GM21515 (cell line): Measurements from ENCODE around the gene SH2D3A.
"Not testable (repeated sequence)": the region's sequence is repeated elsewhere in the genome, so short reads cannot be mapped to it uniquely, and the experiment has no call there.

Experiments
- ATAC-seq: cut with Tn5 transposase; IDR thresholded peaks from one replicate; pipeline ENCODE4 v1.9.1; 2021; ENCODE audit not compliant: unreplicated experiment

Gene SH2D3A

GRCh38 chr19:6790194-6791128 is 23.2 kb upstream of the SH2D3A start:
- no peak for ATAC-seq

DNA sequence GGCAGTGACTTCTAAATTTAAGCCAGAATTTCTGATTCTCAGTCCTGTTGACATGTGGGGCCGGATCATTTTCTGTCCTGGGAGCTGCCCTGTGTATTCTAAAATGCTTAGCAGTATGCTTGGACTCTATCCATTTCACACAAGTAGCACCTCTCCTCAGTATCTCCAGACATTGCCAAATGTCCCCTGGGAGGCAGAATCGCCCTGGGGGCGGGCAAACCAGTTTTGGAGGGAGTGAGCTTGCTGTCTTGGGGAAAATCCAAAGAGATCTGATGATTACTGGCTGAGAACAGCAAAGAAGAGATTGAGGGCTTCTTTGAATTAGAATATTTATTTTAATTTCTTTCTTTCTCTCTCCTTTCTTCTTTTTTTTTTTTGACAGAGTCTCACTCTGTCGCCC is 21.7 kb upstream of the SH2D3A start:
- no peak for ATAC-seq

DNA sequence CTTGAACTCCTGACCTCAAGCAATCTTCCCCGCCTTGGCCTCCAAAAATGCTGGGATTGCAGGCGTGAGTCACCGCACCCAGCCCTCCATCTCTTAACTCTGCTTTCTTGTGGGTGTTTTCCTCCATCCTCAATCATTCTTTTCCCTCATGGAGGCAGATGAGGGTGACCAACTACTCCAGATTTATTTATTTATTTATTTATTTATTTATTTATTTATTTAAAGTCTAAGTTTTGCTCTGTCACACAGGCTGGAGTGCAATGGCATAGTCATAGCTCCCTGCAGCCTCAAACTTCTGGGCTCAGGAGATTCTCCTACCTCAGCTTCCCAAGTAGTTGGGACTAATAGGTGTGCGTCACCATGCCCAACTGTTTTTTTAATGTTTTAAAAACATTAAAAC is 20.2 kb upstream of the SH2D3A start:
- no peak for ATAC-seq

- no peak for ATAC-seq
These were observed 12.0 kb upstream of the SH2D3A start for GRCh38 chr19:6779206-6779605.

DNA sequence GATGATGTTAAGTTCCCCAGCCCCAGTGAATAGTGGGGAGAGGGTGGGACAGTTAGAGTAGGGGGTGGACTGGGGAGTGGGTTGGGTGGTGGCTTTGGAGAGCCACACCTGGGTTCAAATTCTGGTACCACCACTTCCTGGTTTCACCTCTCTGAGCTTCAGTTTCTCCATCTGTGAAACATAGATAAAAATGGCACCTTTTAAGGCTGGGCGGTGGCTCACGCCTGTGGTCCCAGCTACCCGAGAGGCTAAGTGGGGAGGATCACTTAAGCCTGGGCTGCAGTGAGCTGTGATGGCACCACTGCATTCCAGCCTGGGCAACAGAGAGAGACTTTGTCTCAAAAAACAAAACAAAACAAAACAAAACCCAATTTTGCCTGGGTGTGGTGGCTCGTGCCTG is 11.2 kb upstream of the SH2D3A start:
- no peak for ATAC-seq

DNA sequence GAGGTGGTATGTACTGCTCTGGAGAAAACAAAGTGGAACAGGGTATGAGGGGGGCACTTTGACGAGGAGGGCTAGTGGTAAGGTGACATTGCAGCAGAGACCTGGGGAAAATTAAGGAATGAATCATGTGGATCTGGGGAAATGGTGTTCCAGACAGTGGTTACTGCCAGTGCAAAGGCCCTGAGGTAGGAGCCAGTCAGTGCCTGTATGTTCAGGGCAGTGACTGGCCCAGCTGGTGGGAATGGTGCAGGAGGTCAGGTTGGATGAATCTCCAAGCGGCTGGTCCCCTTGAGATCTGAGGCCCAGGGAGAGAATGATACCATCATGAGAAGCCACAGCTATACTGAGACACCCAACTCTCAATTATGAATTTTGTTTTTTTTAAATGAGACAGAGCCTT is 10.2 kb upstream of the SH2D3A start:
- no peak for ATAC-seq

- no peak for ATAC-seq
These were observed 9.8 kb upstream of the SH2D3A start for GRCh38 chr19:6776999-6777398.

GRCh38 chr19:6776045-6776444 is 8.8 kb upstream of the SH2D3A start:
- ATAC-seq, result not testable (repeated sequence)

DNA sequence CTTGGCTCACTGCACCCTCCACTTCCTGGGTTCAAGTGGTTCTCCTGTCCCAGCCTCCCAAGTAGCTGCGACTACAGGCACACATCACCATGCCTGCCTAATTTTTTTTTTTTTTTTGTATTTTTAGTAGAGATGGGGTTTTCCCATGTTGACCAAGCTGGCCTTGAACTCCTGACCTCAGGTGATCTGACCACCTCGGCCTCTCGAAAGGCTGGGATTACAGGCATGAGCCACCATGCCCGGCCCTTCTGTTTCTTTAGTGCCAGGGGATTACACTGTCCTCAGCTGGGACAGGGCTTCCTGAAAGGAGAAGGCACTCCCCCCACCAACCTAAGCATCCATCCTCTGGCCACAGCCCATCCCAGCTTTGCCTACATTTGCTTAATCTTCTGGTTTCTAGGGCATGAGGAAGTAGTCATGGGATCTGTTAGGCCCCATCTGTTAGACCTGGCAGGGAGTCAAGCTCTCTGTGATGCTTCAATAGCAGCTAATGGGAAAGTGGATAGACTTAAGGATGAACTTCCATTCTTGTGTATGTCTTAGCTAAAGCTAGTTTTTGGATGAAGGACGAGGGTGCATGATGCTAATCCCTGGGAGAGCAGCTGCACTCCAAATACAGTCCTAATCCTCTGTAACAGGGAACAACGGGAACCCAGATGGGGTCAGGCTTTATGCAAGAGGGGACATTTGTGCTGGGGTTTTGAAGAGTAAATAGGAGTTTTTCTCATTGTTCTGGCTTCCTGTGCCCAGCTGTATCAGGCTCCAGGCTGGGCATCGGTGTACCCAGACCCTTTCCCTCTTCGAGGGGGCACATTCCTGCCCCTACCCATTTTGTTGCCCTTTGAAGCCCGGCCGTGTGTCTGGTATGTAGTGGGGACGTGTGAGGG is 7.8 kb upstream of the SH2D3A start:
- ATAC-seq, result no peak

GRCh38 chr19:6773323-6773931 is 6.2 kb upstream of the SH2D3A start:
- peak; percentile 38 for ATAC-seq

GRCh38 chr19:6772866-6773322 is 5.7 kb upstream of the SH2D3A start:
- ATAC-seq, result no peak

DNA sequence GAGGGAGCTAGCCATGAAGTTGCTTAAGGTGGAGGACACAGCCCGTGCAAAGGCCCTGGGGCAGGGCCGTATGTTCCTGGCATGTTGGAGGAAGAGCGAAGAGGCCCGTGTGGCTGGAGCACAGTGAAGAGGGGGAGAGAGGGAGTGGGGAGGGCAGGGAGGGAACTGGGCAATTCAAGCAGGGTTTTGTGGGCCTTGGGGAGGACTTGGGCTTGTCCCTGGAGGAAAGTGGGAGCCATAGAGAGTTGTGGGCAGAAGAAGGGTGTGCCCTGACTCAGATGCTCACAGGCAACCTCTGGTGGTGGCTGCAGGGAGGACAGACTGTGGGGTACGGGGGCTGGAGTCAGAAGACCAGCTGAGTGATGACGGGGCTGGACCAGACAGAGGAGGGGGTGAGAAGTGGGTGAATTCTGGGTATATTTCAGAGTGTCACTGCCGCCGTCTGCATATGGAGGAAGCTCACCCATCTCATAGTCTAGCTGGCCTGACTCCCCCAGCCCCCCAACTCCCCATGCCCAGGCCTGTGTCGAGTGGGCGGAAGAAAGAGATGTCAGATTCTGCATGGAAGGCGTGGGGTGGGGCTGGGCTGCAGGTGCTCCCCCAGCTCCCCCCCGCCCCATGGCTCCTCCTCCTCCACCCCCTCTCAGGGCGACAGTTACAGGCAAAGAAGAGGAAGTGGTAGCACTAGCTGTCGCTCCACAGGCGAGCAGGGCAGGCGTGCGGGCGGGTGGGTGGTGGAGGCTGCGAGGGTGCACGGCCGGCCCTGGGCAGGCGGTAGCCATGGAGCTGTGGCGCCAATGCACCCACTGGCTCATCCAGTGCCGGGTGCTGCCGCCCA is 5.0 kb upstream of the SH2D3A start, which contains the start of gene VAV1:
VAV1 (plus strand) TSS at position 681 of the 838 bp plus-strand sequence; CDS start at position 781, 100 bp downstream.
- no peak for ATAC-seq

GRCh38 chr19:6771648-6772027 is 4.4 kb upstream of the SH2D3A start:
- ATAC-seq, result not testable (repeated sequence)

GRCh38 chr19:6769006-6769619 is 1.9 kb upstream of the SH2D3A start:
- no peak for ATAC-seq

- ATAC-seq, result no peak
These were observed 1.1 kb upstream of the SH2D3A start for GRCh38 chr19:6768236-6768785.

DNA sequence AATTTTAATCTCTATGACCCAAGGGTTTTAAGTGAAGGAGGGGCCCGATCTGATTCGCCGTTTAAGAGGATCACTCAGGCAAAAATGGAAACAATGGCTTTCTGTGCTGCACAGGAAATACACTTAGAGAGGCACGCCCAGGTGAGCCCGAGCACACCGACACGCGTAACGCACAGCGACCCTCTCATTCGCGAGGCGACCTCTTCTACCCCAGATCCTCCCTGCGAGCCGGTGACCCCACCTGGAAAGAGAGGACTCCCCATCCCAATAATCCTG is 216 bp downstream of the SH2D3A start:
- ATAC-seq, result peak; percentile 33

DNA sequence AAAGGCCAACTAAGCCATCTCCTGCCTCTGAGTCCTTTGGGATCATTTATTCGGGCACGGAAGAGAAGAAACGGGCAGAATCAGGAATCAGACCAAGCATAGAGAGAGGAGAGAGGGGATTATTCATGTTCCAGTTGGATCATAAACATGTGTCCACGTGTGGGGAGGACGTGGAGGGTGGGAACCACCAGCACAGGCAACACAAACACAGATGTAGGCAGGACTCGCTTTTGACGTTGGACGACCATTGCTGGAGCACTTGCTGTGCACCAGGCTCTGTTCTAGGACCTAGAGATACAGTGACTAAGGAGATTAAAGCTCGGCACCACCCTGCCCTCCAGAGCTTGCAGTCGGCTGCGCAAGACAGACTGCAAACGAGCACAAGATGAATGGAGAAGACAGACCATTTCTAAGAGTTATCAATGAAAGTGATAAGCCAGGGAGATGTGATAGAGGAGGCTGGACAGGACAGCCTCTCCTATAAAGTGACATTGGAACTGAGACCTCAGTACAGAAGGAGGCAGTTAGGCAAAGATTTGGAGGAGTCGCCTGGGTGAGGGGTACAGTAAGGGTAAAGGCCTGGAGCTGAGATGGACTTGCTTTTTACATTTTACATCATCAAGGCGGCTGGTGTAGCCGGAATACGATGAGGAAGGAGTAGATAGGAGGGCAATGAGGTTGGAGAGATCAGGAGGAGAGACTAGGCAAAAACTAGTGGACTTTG is 716 bp downstream of the SH2D3A start:
- ATAC-seq, result no peak

GRCh38 chr19:6765738-6766356 is 1.4 kb downstream of the SH2D3A start:
- ATAC-seq, result no peak
